Panc1 (cell line): ENCODE data around the gene TXNL1. TPM values are rescaled to one million over a fixed set of nuclear protein-coding genes. Genes with fewer than 3 reads are reported as not detected.

Experiments
- ATAC-seq: fragments of 200-7000 bp; cut with Tn5 transposase; 2 replicates; pipeline ENCODE4 v1.9.1; 2020; ENCODE audit warnings: mild to moderate bottlenecking, moderate library complexity
- BruUV-seq: library from RNA; stranded (reverse); fragments of 400-500 nt; replicated peaks from 2 replicates; lab custom pipeline; 2021; lab: Mats Ljungman, UMichigan
- CTCF ChIA-PET: fragments of 300-600 bp; sonication (Branson Sonifier 250); formaldehyde crosslinking; loops from one replicate; lab custom pipeline; 2022; ENCODE audit warnings: antibody characterized with exemption; lab: Charles Lee
- POLR2A ChIA-PET: fragments of 300-600 bp; sonication (Branson Sonifier 250); formaldehyde crosslinking; loops from one replicate; lab custom pipeline; 2022; ENCODE audit warnings: antibody characterized with exemption; lab: Charles Lee
- DNase-seq: peaks from one replicate; pipeline ENCODE4 v3.0.0-alpha.2; 2010; ENCODE audit warnings: low read depth, low spot score
- H3K27ac ChIP-seq: 2 replicates; pipeline ENCODE4 v1.5.1; 2011; ENCODE audit warnings: mild to moderate bottlenecking, low read length, inconsistent platforms
- H3K27me3 ChIP-seq: fragments of 200-500 bp; sonication (Bioruptor generic); 2 replicates; pipeline ENCODE4 v1.6.0; 2014; ENCODE audit warnings: low read length, inconsistent platforms; ENCODE audit not compliant: control insufficient read depth, insufficient read depth
- H3K36me3 ChIP-seq: fragments of 200-500 bp; sonication (Bioruptor generic); 2 replicates; pipeline ENCODE4 v1.5.1; 2014; ENCODE audit warnings: inconsistent platforms, mild to moderate bottlenecking, low read length, moderate library complexity; ENCODE audit not compliant: control insufficient read depth, insufficient read depth
- H3K4me1 ChIP-seq: 2 replicates; pipeline ENCODE4 v1.5.1; 2011; ENCODE audit warnings: inconsistent platforms, mild to moderate bottlenecking, low read length, moderate library complexity; ENCODE audit not compliant: control insufficient read depth, insufficient read depth
- H3K4me3 ChIP-seq, 2 experiments: 2 replicates each; pipeline ENCODE4 v1.5.1; 2011 to 2012; ENCODE audit warnings: low read depth in 2 of 2, low read length in 2 of 2, mild to moderate bottlenecking in 2 of 2, inconsistent platforms in 1 of 2, moderate library complexity in 1 of 2
- H3K9me3 ChIP-seq: fragments of 200-500 bp; sonication (Bioruptor generic); 2 replicates; pipeline ENCODE4 v1.5.1; 2014; ENCODE audit warnings: low read depth, mild to moderate bottlenecking, inconsistent platforms, low read length, moderate library complexity; ENCODE audit not compliant: control insufficient read depth, insufficient read depth
- POLR2AphosphoS5 ChIP-seq: IDR thresholded peaks from 2 replicates; pipeline ENCODE4 v1.6.1; 2012; ENCODE audit warnings: mild to moderate bottlenecking, low read depth, low read length, moderate library complexity
- SIN3A ChIP-seq: IDR thresholded peaks from 2 replicates; pipeline ENCODE4 v1.6.1; 2012; ENCODE audit warnings: low read depth, mild to moderate bottlenecking, low read length, moderate library complexity, borderline replicate concordance; ENCODE audit not compliant: insufficient read depth
- TCF7L2 ChIP-seq: IDR thresholded peaks from 2 replicates; pipeline ENCODE4 v1.6.1; 2011; ENCODE audit warnings: mild to moderate bottlenecking, low read depth, low read length, inconsistent platforms
- in situ Hi-C: cut with HindIII; loops from 2 replicates; pipeline ENCODE4 v1.10.0; 2016; ENCODE audit warnings: low sequenced_read_pairs, low pct_unique_long_range_greater_than_20kb
- intact Hi-C: fragments of 100-400 bp; cut with micrococcal nuclease; formaldehyde crosslinking; loops from one replicate; pipeline ENCODE4 v1.10.0; 2022; ENCODE audit not compliant: unreplicated experiment
- total RNA-seq: library from RNA; stranded (reverse); gene quantifications from one replicate; pipeline ENCODE4 v1.2.1, GENCODE V29; 2021; ENCODE audit not compliant: unreplicated experiment
- TF ChIP-seq, protein P1 (sequence below), 2 experiments: IDR thresholded peaks; 2 replicates each; pipeline ENCODE4 v1.6.1; 2011 to 2012; ENCODE audit warnings: low read depth in 2 of 2, control low read depth in 1 of 2, low read length in 1 of 2, mild to moderate bottlenecking in 1 of 2, moderate library complexity in 1 of 2; ENCODE audit not compliant: insufficient read depth in 1 of 2
- TF ChIP-seq, protein P2 (sequence below): fragments of 450-650 bp; IDR thresholded peaks from 2 replicates; pipeline ENCODE4 v1.5.1; 2017; ENCODE audit warnings: mild to moderate bottlenecking

The TXNL1 gene
- total RNA-seq, 1 experiment from 2014 or later = 58.3 TPM

DNA sequence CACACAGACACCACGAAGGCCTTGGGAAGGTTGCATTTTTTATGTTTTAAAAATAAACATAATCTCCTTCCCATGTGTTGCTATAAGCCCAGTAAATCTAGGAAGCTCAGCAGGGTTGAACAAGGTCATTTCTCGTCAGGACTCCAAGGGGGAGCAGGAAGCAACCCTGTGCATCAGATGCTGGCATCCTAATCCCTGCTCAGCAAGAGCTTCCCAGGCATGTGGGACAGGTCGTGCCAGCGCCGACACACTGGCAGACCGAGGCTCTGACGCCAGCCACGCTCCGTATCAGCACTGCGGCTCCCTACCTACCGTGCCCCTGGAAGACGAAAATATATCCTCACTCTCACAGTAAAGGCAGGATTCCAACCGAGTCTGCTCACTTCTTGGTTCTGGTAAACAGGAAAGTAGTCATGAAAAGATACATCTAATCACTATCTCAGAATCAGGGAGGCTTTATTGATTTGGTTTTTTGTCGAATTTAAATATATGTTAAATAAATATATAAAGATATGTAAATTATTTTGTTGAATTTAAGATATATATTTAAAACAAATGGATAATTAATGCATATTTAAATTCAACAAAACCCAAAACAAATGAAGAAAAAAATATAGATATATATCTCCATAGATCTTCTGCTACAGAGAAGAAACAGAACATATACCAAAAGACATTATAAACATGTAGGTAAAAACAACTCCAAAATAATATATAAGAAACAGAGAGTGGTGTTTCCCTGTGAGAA lies 61.4 kb downstream of the TXNL1 start:
- ATAC-seq (no peak), DNase-seq (no peak)
- intact Hi-C loops (loop anchor here (5.0 to 10.0 kb wide), 3 partner anchors 1162 to 1345 kb away; no protein-coding TSS in a partner anchor), in situ Hi-C loops (no loop called here)
- no peaks in the 10 kb centered on the region for H3K27me3 ChIP-seq
- no peak overlapping the region for H3K27ac ChIP-seq
- H3K4me1 ChIP-seq = no peaks in the 10 kb centered on the region
- BruUV-seq = no TSS peak
- ChIA-PET POLR2A (no interaction called here), CTCF (no interaction called here)
- TF ChIP-seq, protein P1, sequence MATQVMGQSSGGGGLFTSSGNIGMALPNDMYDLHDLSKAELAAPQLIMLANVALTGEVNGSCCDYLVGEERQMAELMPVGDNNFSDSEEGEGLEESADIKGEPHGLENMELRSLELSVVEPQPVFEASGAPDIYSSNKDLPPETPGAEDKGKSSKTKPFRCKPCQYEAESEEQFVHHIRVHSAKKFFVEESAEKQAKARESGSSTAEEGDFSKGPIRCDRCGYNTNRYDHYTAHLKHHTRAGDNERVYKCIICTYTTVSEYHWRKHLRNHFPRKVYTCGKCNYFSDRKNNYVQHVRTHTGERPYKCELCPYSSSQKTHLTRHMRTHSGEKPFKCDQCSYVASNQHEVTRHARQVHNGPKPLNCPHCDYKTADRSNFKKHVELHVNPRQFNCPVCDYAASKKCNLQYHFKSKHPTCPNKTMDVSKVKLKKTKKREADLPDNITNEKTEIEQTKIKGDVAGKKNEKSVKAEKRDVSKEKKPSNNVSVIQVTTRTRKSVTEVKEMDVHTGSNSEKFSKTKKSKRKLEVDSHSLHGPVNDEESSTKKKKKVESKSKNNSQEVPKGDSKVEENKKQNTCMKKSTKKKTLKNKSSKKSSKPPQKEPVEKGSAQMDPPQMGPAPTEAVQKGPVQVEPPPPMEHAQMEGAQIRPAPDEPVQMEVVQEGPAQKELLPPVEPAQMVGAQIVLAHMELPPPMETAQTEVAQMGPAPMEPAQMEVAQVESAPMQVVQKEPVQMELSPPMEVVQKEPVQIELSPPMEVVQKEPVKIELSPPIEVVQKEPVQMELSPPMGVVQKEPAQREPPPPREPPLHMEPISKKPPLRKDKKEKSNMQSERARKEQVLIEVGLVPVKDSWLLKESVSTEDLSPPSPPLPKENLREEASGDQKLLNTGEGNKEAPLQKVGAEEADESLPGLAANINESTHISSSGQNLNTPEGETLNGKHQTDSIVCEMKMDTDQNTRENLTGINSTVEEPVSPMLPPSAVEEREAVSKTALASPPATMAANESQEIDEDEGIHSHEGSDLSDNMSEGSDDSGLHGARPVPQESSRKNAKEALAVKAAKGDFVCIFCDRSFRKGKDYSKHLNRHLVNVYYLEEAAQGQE (IDR thresholded peaks at IDR 0.05; ENCODE audit: insufficient read depth in 1 of 2, low read depth in 2 of 2, low read length in 1 of 2) = no peak
- TF ChIP-seq TCF7L2 (no peak), POLR2AphosphoS5 (no peak), SIN3A (no peak)
- TF ChIP-seq, protein P2, sequence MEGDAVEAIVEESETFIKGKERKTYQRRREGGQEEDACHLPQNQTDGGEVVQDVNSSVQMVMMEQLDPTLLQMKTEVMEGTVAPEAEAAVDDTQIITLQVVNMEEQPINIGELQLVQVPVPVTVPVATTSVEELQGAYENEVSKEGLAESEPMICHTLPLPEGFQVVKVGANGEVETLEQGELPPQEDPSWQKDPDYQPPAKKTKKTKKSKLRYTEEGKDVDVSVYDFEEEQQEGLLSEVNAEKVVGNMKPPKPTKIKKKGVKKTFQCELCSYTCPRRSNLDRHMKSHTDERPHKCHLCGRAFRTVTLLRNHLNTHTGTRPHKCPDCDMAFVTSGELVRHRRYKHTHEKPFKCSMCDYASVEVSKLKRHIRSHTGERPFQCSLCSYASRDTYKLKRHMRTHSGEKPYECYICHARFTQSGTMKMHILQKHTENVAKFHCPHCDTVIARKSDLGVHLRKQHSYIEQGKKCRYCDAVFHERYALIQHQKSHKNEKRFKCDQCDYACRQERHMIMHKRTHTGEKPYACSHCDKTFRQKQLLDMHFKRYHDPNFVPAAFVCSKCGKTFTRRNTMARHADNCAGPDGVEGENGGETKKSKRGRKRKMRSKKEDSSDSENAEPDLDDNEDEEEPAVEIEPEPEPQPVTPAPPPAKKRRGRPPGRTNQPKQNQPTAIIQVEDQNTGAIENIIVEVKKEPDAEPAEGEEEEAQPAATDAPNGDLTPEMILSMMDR = no peak
- H3K9me3 ChIP-seq = no peaks in the 10 kb centered on the region
- no peak overlapping the region for H3K4me3 ChIP-seq
- no peaks in the 10 kb centered on the region for H3K36me3 ChIP-seq

DNA sequence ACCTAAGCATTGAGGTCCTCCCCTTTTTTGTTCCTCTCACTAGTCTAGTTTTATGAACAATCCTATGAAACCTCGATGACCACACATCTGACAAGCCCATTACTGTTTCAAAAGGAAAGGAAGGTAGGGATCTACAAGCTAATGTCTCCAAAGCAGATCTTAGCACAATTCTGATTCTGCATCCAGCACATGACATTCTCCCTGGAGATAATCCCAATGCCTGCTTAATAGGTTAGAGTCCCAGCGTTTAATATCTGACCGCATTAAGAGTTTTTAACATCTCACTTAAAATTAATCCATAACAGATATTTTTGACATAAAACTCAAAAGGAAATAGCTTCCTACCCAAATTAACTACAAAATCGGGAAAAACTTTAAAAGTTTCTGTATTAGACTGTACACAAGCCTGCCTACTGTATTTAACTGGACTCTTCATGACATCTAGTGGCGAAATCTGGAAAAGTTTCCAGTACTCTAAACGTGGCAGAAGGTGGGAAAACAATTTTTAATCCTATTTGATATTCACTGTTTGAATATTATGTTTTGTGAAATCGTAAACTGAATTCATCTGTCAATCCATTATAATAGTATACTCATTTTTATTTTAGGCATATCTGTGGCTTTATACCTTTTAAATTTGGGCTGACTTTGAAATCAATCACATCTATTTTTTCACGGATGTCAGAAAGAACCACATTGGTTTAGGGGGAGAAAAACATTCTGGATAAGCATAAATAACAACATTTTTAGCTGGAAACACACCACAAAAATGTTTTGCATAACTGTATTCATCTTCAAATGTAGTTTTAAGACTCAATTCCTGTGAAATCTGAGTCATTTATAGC lies 62.4 kb downstream of the TXNL1 start:
- Histone ChIP-seq H3K36me3 (no peaks in the 10 kb centered on the region), H3K9me3 (no peaks in the 10 kb centered on the region), H3K4me3 (no peak overlapping the region), H3K27me3 (no peaks in the 10 kb centered on the region), H3K27ac (no peak overlapping the region), H3K4me1 (no peaks in the 10 kb centered on the region)
- no TSS peak for BruUV-seq
- no peak for TF ChIP-seq POLR2AphosphoS5
- TF ChIP-seq, protein P2 = peak; percentile 51; the same call in 1 of the 2 replicates
- in situ Hi-C loops (no loop called here), intact Hi-C loops (loop anchor here (5.0 to 10.0 kb wide), 3 partner anchors 1161 to 1344 kb away; no protein-coding TSS in a partner anchor)
- ChIA-PET CTCF (no interaction called here), POLR2A (no interaction called here)
- peak; percentile 15 for DNase-seq
- ATAC-seq = peak; percentile 74; the same call in 1 of the 2 replicates
